A549 (cell line): ENCODE results near the gene P4HB. TPM values are rescaled to one million over a fixed set of nuclear protein-coding genes. Genes with fewer than 3 reads are reported as not detected.
A peak's percentile ranks its signal among the peaks of the same experiment; 100 is the strongest.

ENCODE experiments used
- ATAC-seq, 2 experiments: fragments of 200-7000 bp in 1 of 2; fragments of >200 bp in 1 of 2; cut with Nextera tagmentation in 1 of 2; cut with Tn5 transposase in 1 of 2; 3 replicates each; pipeline versions ENCODE4 v1.8.0 to v1.9.1; 2018 to 2020; ENCODE audit warnings: mild to moderate bottlenecking in 1 of 2, moderate library complexity in 1 of 2
- CTCF ChIA-PET: fragments of 300-600 bp; sonication (Branson Sonifier 250); formaldehyde crosslinking; extraction: SDS; loops from one replicate; lab custom pipeline; 2021; ENCODE audit warnings: antibody characterized with exemption, inconsistent platforms; lab: Yijun Ruan, JAX
- POLR2A ChIA-PET: fragments of 350-600 bp; formaldehyde crosslinking; extraction: SDS; loops from one replicate; lab custom pipeline; 2021; ENCODE audit warnings: antibody characterized with exemption, inconsistent platforms; lab: Yijun Ruan, JAX
- DNase-seq, 2 experiments: peaks; one replicate each; pipeline versions ENCODE4 v3.0.0 to v3.0.0-alpha.2; 2011 to 2016; ENCODE audit warnings: low read depth in 1 of 2, low spot score in 1 of 2
- FAIRE-seq: peaks from 2 replicates; lab custom pipeline; 2011; peaks lifted over from hg19 to GRCh38; lab: Jason Lieb, UNC
- H3K27ac ChIP-seq, 2 experiments: fragments of >200 bp; sonication (Bioruptor Twin); formaldehyde crosslinking; 3 replicates each; pipeline ENCODE4 v1.5.1; 2016 to 2017
- H3K4me1 ChIP-seq: fragments of >200 bp; sonication (Bioruptor Twin); formaldehyde crosslinking; 3 replicates; pipeline ENCODE4 v1.6.1; 2016
- H3K4me2 ChIP-seq: fragments of >200 bp; sonication (Bioruptor Twin); formaldehyde crosslinking; 3 replicates; pipeline ENCODE4 v1.6.1; 2016
- H3K4me3 ChIP-seq: fragments of >200 bp; sonication (Bioruptor Twin); formaldehyde crosslinking; 3 replicates; pipeline ENCODE4 v1.5.1; 2016
- H3K9me3 ChIP-seq: fragments of >200 bp; sonication (Bioruptor Twin); formaldehyde crosslinking; 3 replicates; pipeline ENCODE4 v1.6.1; 2016
- ATOH8 ChIP-seq: fragments of 250-450 bp; sonication (Bioruptor Pico); IDR thresholded peaks from 2 replicates; pipeline ENCODE4 v1.5.0; 2020; ENCODE audit warnings: low read depth, mild to moderate bottlenecking, moderate library complexity
- BCL3 ChIP-seq: fragments of >200 bp; sonication (Bioruptor Twin); formaldehyde crosslinking; IDR thresholded peaks from 3 replicates; pipeline ENCODE4 v1.6.1; 2016
- CBX8 ChIP-seq: fragments of 200-600 bp; sonication (generic); IDR thresholded peaks from 2 replicates; pipeline ENCODE4 v1.6.1; 2016
- CEBPB ChIP-seq, 2 experiments: fragments of >200 bp in 1 of 2; sonication (Bioruptor Twin) in 1 of 2; formaldehyde crosslinking in 1 of 2; IDR thresholded peaks; 2 replicates each; pipeline ENCODE4 v1.6.1; 2012 to 2016
- E2F6 ChIP-seq: IDR thresholded peaks from 2 replicates; pipeline ENCODE4 v1.6.1; 2012; ENCODE audit warnings: low read depth, borderline replicate concordance
- EHF ChIP-seq: fragments of 250-450 bp; sonication (Bioruptor Pico); IDR thresholded peaks from 2 replicates; pipeline ENCODE4 v1.5.0; 2020; ENCODE audit warnings: mild to moderate bottlenecking
- ESRRA ChIP-seq: fragments of 150-350 bp; IDR thresholded peaks from 2 replicates; pipeline ENCODE4 v1.6.1; 2014; ENCODE audit warnings: mild to moderate bottlenecking, low read length, borderline replicate concordance
- HES2 ChIP-seq: fragments of >200 bp; sonication (Bioruptor Twin); formaldehyde crosslinking; IDR thresholded peaks from 2 replicates; pipeline ENCODE4 v1.6.1; 2016
- HEYL ChIP-seq: fragments of 250-450 bp; sonication (Bioruptor Pico); IDR thresholded peaks from 2 replicates; pipeline ENCODE4 v1.8.0; 2021; ENCODE audit warnings: mild to moderate bottlenecking, moderate library complexity
- HOXB5 ChIP-seq: fragments of 250-450 bp; sonication (Bioruptor Pico); IDR thresholded peaks from 2 replicates; pipeline ENCODE4 v1.5.0; 2020; ENCODE audit warnings: mild to moderate bottlenecking, moderate library complexity
- JUNB ChIP-seq: fragments of >200 bp; sonication (Bioruptor Twin); formaldehyde crosslinking; IDR thresholded peaks from 2 replicates; pipeline ENCODE4 v1.6.1; 2016
- KDM1A ChIP-seq: fragments of 200-600 bp; sonication (generic); IDR thresholded peaks from 2 replicates; pipeline ENCODE4 v1.6.1; 2016; ENCODE audit warnings: low read depth, mild to moderate bottlenecking
- KDM5A ChIP-seq: fragments of 200-600 bp; sonication (generic); IDR thresholded peaks from 2 replicates; pipeline ENCODE4 v1.6.1; 2016; ENCODE audit warnings: antibody characterized with exemption, mild to moderate bottlenecking
- MAFK ChIP-seq: fragments of 450-650 bp; IDR thresholded peaks from 2 replicates; pipeline ENCODE4 v1.6.1; 2014; ENCODE audit not compliant: partially characterized antibody
- MYC ChIP-seq: IDR thresholded peaks from 2 replicates; pipeline ENCODE4 v1.6.1; 2012; ENCODE audit warnings: mild to moderate bottlenecking, inconsistent platforms, low read length, improper control_type of control experiment, borderline replicate concordance
- RAD21 ChIP-seq, 2 experiments: fragments of >200 bp in 1 of 2; sonication (Bioruptor Twin) in 1 of 2; formaldehyde crosslinking in 1 of 2; IDR thresholded peaks in 1 of 2; conservative IDR thresholded peaks in 1 of 2; 2 replicates in 1 of 2; 3 replicates in 1 of 2; pipeline ENCODE4 v1.6.1; 2012 to 2018; ENCODE audit warnings: inconsistent platforms in 1 of 2
- RARB ChIP-seq: fragments of 250-450 bp; sonication (Bioruptor Pico); IDR thresholded peaks from 2 replicates; pipeline ENCODE4 v1.8.0; 2021; ENCODE audit warnings: mild to moderate bottlenecking, moderate library complexity
- SREBF2 ChIP-seq: fragments of 450-650 bp; IDR thresholded peaks from 2 replicates; pipeline ENCODE4 v1.6.1; 2014; ENCODE audit warnings: mild to moderate bottlenecking, moderate library complexity
- USF2 ChIP-seq: fragments of 450-650 bp; IDR thresholded peaks from 2 replicates; pipeline ENCODE4 v1.6.1; 2014; ENCODE audit warnings: antibody characterized with exemption
- WGBS: methylation state at CpG from one replicate; pipeline ENCODE4 v1.1.6; 2017; ENCODE audit errors: missing lambda C conversion rate; 5-methylcytosine and 5-hydroxymethylcytosine counted together
- polyA plus RNA-seq, 4 experiments: library from polyadenylated mRNA; depleted of rRNA in 3 of 4; stranded (reverse); fragments of >200 nt; fragmentation: RNase III in 1 of 4; extraction: RNeasy Plus Mini Kit Qiagen cat#74134 plus additional on column Dnase treatment in 1 of 4; gene quantifications; 2 replicates in 3 of 4; 3 replicates in 1 of 4; pipeline ENCODE4 v1.2.3, GENCODE V29; 2011 to 2017

Gene P4HB
- polyA plus RNA-seq, 2 of the 4 experiments (the other 2 are of a cell fraction): 102 to 622 TPM

GRCh38 chr17:81837641-81838040 lies 22.7 kb downstream of the P4HB start:
- no peak for FAIRE-seq
- Histone ChIP-seq H3K9me3 (no peaks in the 10 kb centered on the region), H3K4me2 (no peak overlapping the region), H3K27ac (no peak overlapping the region), H3K4me1 (peaks cover 10% of the 10 kb centered on the region; the same call in 2 of the 3 replicates), H3K4me3 (no peak overlapping the region)
- no peak for TF ChIP-seq ESRRA
- no peak for TF ChIP-seq HOXB5 (CRISPR knock-in tag)
- TF ChIP-seq KDM5A: no peak
- ChIA-PET POLR2A (no interaction called here), CTCF (interaction anchor here (0.6 to 1.4 kb wide), 4 partner anchors 10 to 32 kb away, joined by 3 to 6 read pairs (median 4); no protein-coding TSS in a partner anchor)
- 72% methylated on average over 9 of the region's 9 CpGs for WGBS
- DNase-seq: no peak
- no peak for ATAC-seq

- no peak for DNase-seq
- peaks cover 21% of the 10 kb centered on the region; the same call in 2 of the 3 replicates for H3K4me1 ChIP-seq
- WGBS: 92% methylated on average over 25 of the region's 26 CpGs
- H3K27ac ChIP-seq: peak within 1 kb of the TSS; percentile 93 to 99
- FAIRE-seq: no peak
- ATAC-seq: no peak
- peak within 1 kb of the TSS; percentile 94 for H3K4me3 ChIP-seq
- TF ChIP-seq ATOH8 (CRISPR knock-in tag) (no peak), EHF (CRISPR knock-in tag) (no peak), MYC (no peak), RAD21 (conservative IDR thresholded peaks at IDR 0.05 in 1 of 2, IDR thresholded peaks at IDR 0.05 in 1 of 2) (no peak), JUNB (no peak), ESRRA (no peak), BCL3 (no peak), KDM1A (no peak), CBX8 (no peak), MAFK (no peak), CEBPB (IDR thresholded peaks at IDR 0.05) (no peak), HES2 (no peak)
- TF ChIP-seq, all 56 proteins: peak for 0
- POLR2A ChIA-PET: interaction anchor here (1.2 kb wide), 1 partner anchor 11 kb away, joined by 5 read pairs; no protein-coding TSS in a partner anchor
- Histone ChIP-seq H3K4me2 (peak within 1 kb of the TSS; percentile 96), H3K9me3 (no peaks in the 10 kb centered on the region)
- CTCF ChIA-PET: interaction anchor here (1.1 to 1.2 kb wide), 2 partner anchors 8 to 13 kb away, joined by 3 to 4 read pairs; no protein-coding TSS in a partner anchor
Observed at GRCh38 chr17:81834831-81835267, 25.5 kb downstream of the P4HB start, which contains the start of gene PPP1R27. PPP1R27 (minus strand) TSS chr17:81835050; CDS start chr17:81834953, 97 bp downstream.

- 88% methylated on average over 26 of the region's 31 CpGs for WGBS
- H3K27ac ChIP-seq: peak overlapping the region; percentile 93 to 99
- DNase-seq: no peak
- POLR2A ChIA-PET: interaction anchor here (0.6 to 1.7 kb wide), 9 partner anchors 11 to 169 kb away, joined by 3 to 11 read pairs (median 4); partner anchors contain the start of gene P4HB
- peaks cover 21% of the 10 kb centered on the region; the same call in 2 of the 3 replicates for H3K4me1 ChIP-seq
- CTCF ChIA-PET: interaction anchor here (0.8 to 1.6 kb wide), 7 partner anchors 9 to 120 kb away, joined by 3 to 8 read pairs (median 3); no protein-coding TSS in a partner anchor
- H3K9me3 ChIP-seq: no peaks in the 10 kb centered on the region
- H3K4me2 ChIP-seq: peak overlapping the region; percentile 96
- no peak for ATAC-seq
- TF ChIP-seq RARB (CRISPR knock-in tag) (0 out of 2 replicates have a peak, but pooled peaks have one; percentile 6), SREBF2 (no peak), E2F6 (no peak), USF2 (no peak), HEYL (CRISPR knock-in tag) (no peak)
- no peak for FAIRE-seq
- H3K4me3 ChIP-seq: peak overlapping the region; percentile 94
Observed at GRCh38 chr17:81833921-81834830, 26.2 kb downstream of the P4HB start.
